Measurements from ENCODE around the gene TCN1. TPM values are rescaled to one million over a fixed set of nuclear protein-coding genes. Genes with fewer than 3 reads are reported as not detected.

TCN1 gene
- total and polyA plus RNA-seq, 9 of the 15 experiments (the other 6 are each of a cell fraction or from before 2014, with no cell fraction given) = 0.63 to 25.9 (median 8.0) TPM

DNA sequence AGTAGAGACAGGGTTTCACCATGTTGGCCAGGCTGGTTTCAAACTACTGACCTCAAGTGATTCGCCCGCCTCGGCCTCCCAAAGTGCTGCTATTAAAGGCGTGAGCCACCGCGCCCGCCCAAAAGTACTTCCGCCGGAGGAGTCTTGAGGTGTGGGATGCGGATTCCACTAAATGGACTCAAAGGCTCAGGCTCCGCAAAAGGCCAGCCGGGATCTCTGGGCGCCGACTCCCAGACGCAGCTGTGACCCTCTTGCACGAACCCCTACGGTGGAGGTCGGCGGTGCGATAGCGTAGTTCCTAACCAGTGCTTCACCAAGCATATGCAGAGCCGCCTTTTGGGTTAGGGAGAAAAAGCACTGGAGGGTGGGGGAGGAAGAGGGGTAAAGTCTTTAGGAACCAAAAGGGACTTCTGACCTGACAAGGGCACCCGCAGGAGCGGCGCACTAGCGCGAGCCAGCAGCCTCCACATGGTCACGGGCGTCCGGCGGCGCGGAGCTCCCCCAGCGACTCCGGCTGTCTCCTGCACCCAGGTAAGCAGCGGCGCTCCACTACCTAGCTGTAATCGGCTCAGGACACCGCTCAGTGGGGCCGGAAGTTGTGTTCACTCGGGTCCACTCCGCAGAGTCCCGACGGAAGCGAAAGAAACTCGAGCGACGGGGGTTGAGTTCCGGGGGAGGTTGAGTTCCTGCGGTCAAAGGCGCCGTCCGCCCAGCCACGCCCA is 55.9 kb downstream of the TCN1 start, which contains the start of gene MRPL16:
Gene MRPL16 (minus strand): TSS at position 590 of the 722 bp plus-strand sequence. CDS start 120 bp downstream, at position 470.
- Histone ChIP-seq H3K36me3 (ENCODE audit: control insufficient read depth, insufficient read depth, low read length) (peaks cover 40% of the 10 kb centered on the region), H3K9ac (ENCODE audit: insufficient read depth in 1 of 2, low read depth in 2 of 2, low read length in 2 of 2) (peak within 1 kb of the TSS; percentile 97 to 100), H3K79me2 (ENCODE audit: control insufficient read depth, insufficient read depth, low read length) (peaks cover 37% of the 10 kb centered on the region), H3K9me3 (replicated peaks; ENCODE audit: control insufficient read depth, insufficient read depth, low read depth, low read length) (no peaks in the 10 kb centered on the region), H3K9me1 (ENCODE audit: control insufficient read depth, insufficient read depth, low read length) (no peaks in the 10 kb centered on the region), H4K20me1 (replicated peaks; ENCODE audit: control insufficient read depth, insufficient read depth, low read length) (no peaks in the 10 kb centered on the region), H3K4me2 (ENCODE audit: insufficient read depth, low read length) (peak within 1 kb of the TSS; percentile 92), H3K27ac (ENCODE audit: extremely low read depth, low read depth, low read length) (peak within 1 kb of the TSS; percentile 94), H3K4me1 (replicated peaks in 1 of 2; ENCODE audit: control insufficient read depth in 2 of 2, insufficient read depth in 2 of 2, low read length in 2 of 2) (peaks cover 7 to 15% of the 10 kb centered on the region in 2 experiments; a peak in 4 of 5 replicates), H3K4me3 (peak within 1 kb of the TSS; percentile 98), H2AFZ (ENCODE audit: low read depth, low read length) (peak within 1 kb of the TSS; percentile 96), H3K27me3 (ENCODE audit: control insufficient read depth in 2 of 2, insufficient read depth in 2 of 2, low read length in 2 of 2) (no peaks in the 10 kb centered on the region)
- WGBS (ENCODE audit: insufficient coverage, low coverage, missing lambda C conversion rate) = 2% methylated on average over 47 of the region's 54 CpGs
- ChIA-PET CTCF (ENCODE audit: low intra/inter-chr PET ratio) (interaction anchor here (0.6 to 1.2 kb wide), 2 partner anchors 56 to 307 kb away, joined by 3 to 6 read pairs; no protein-coding TSS in a partner anchor), POLR2A (interaction anchor here (0.6 to 2.0 kb wide), 6 partner anchors 9 to 538 kb away, joined by 3 to 12 read pairs (median 3); partner anchors contain the start of gene STX3)
- no TSS peak for BruUV-seq (replicated peaks)
- intact Hi-C loops (cut with micrococcal nuclease) (loop anchor here (5.0 to 10.0 kb wide), 2 partner anchors 382 to 524 kb away; no protein-coding TSS in a partner anchor), in situ Hi-C loops (cut with MboI) (no loop called here)
- DNase-seq (ENCODE audit: extremely low read depth in 1 of 4, low spot score in 3 of 4) = peak; percentile 87 to 96 (median 88)
- FAIRE-seq = peak; percentile 79
- peak; percentile 98 for ATAC-seq
- TF ChIP-seq KLF6 (CRISPR knock-in tag; IDR thresholded peaks at IDR 0.05; ENCODE audit: borderline replicate concordance) (0 out of 2 replicates have a peak, but pooled peaks have one; percentile 33), POLR2H (tag; IDR thresholded peaks at IDR 0.05; ENCODE audit: low read depth) (peak; percentile 38; the same call in 1 of the 2 replicates), ZNF436 (CRISPR knock-in tag; IDR thresholded peaks at IDR 0.05) (no peak), MBD2 (IDR thresholded peaks at IDR 0.05; ENCODE audit: borderline replicate concordance, low read depth) (peak; percentile 54; the same call in 1 of the 2 replicates), MAFG (tag; conservative IDR thresholded peaks at IDR 0.05) (no peak), EHMT2 (IDR thresholded peaks at IDR 0.05) (0 out of 2 replicates have a peak, but pooled peaks have one; percentile 62), SIX5 (IDR thresholded peaks at IDR 0.05; ENCODE audit: borderline replicate concordance in 1 of 2, insufficient read depth in 1 of 2, low read depth in 1 of 2, low read length in 2 of 2) (peak; percentile 48 to 56; a peak in 3 of 4 replicates), YY1 (IDR thresholded peaks at IDR 0.05; ENCODE audit: borderline replicate concordance in 1 of 3, control insufficient read depth in 1 of 3, extremely low read depth in 1 of 3, insufficient read depth in 3 of 3, insufficient read length in 1 of 3, insufficient replicate concordance in 2 of 3, low read depth in 1 of 3, low read length in 2 of 3) (peak in 2 of 3 experiments; percentile 55 to 75), HEY1 (CRISPR knock-in tag; IDR thresholded peaks at IDR 0.05; ENCODE audit: borderline replicate concordance) (no peak), ZNF23 (CRISPR knock-in tag; IDR thresholded peaks at IDR 0.05) (0 out of 2 replicates have a peak, but pooled peaks have one; percentile 14), NR2C1 (IDR thresholded peaks at IDR 0.05) (peak; percentile 76), NR2C1 (tag; IDR thresholded peaks at IDR 0.05) (peak; percentile 88)
- TF ChIP-seq, protein P1, sequence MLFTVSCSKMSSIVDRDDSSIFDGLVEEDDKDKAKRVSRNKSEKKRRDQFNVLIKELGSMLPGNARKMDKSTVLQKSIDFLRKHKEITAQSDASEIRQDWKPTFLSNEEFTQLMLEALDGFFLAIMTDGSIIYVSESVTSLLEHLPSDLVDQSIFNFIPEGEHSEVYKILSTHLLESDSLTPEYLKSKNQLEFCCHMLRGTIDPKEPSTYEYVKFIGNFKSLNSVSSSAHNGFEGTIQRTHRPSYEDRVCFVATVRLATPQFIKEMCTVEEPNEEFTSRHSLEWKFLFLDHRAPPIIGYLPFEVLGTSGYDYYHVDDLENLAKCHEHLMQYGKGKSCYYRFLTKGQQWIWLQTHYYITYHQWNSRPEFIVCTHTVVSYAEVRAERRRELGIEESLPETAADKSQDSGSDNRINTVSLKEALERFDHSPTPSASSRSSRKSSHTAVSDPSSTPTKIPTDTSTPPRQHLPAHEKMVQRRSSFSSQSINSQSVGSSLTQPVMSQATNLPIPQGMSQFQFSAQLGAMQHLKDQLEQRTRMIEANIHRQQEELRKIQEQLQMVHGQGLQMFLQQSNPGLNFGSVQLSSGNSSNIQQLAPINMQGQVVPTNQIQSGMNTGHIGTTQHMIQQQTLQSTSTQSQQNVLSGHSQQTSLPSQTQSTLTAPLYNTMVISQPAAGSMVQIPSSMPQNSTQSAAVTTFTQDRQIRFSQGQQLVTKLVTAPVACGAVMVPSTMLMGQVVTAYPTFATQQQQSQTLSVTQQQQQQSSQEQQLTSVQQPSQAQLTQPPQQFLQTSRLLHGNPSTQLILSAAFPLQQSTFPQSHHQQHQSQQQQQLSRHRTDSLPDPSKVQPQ (CRISPR knock-in tag; IDR thresholded peaks at IDR 0.05; ENCODE audit: borderline replicate concordance) = no peak
- TF ChIP-seq, protein P2, sequence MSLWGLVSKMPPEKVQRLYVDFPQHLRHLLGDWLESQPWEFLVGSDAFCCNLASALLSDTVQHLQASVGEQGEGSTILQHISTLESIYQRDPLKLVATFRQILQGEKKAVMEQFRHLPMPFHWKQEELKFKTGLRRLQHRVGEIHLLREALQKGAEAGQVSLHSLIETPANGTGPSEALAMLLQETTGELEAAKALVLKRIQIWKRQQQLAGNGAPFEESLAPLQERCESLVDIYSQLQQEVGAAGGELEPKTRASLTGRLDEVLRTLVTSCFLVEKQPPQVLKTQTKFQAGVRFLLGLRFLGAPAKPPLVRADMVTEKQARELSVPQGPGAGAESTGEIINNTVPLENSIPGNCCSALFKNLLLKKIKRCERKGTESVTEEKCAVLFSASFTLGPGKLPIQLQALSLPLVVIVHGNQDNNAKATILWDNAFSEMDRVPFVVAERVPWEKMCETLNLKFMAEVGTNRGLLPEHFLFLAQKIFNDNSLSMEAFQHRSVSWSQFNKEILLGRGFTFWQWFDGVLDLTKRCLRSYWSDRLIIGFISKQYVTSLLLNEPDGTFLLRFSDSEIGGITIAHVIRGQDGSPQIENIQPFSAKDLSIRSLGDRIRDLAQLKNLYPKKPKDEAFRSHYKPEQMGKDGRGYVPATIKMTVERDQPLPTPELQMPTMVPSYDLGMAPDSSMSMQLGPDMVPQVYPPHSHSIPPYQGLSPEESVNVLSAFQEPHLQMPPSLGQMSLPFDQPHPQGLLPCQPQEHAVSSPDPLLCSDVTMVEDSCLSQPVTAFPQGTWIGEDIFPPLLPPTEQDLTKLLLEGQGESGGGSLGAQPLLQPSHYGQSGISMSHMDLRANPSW (CRISPR knock-in tag; IDR thresholded peaks at IDR 0.05) = no peak

All from K562 (cell line).